ENCODE data around the gene RAC3. TPM values are rescaled to one million over a fixed set of nuclear protein-coding genes. Genes with fewer than 3 reads are reported as not detected.
A peak's percentile ranks its signal among the peaks of the same experiment; 100 is the strongest.

Gene RAC3
- total RNA-seq, 1 donor from 2014 or later: 46.0 TPM

- H3K36me3 Mint-ChIP-seq (ENCODE audit: unreplicated experiment): no peaks in the 10 kb centered on the region
- H3K27me3 Mint-ChIP-seq (ENCODE audit: unreplicated experiment): peaks cover 5% of the 10 kb centered on the region
- H3K4me1 Mint-ChIP-seq (ENCODE audit: low read depth, unreplicated experiment): no peaks in the 10 kb centered on the region
- no peak for DNase-seq
- H3K27ac Mint-ChIP-seq (ENCODE audit: unreplicated experiment): no peak overlapping the region
- no peak for TF ChIP-seq CTCF (IDR thresholded peaks at IDR 0.05; ENCODE audit: partially characterized antibody, unreplicated experiment)
- no peak overlapping the region for H3K4me3 Mint-ChIP-seq (ENCODE audit: unreplicated experiment)
- H3K9me3 Mint-ChIP-seq (ENCODE audit: unreplicated experiment): peaks cover 3% of the 10 kb centered on the region
Measured at GRCh38 chr17:82016061-82016874, 15.2 kb upstream of the RAC3 start.

GRCh38 chr17:82016875-82017459 is 14.5 kb upstream of the RAC3 start:
- H3K36me3 Mint-ChIP-seq (ENCODE audit: unreplicated experiment): no peaks in the 10 kb centered on the region
- no peak for DNase-seq
- TF ChIP-seq CTCF (IDR thresholded peaks at IDR 0.05; ENCODE audit: partially characterized antibody, unreplicated experiment): no peak
- H3K27ac Mint-ChIP-seq (ENCODE audit: unreplicated experiment): no peak overlapping the region
- peaks cover 7% of the 10 kb centered on the region for H3K27me3 Mint-ChIP-seq (ENCODE audit: unreplicated experiment)
- H3K4me3 Mint-ChIP-seq (ENCODE audit: unreplicated experiment): no peak overlapping the region
- peaks cover 3% of the 10 kb centered on the region for H3K9me3 Mint-ChIP-seq (ENCODE audit: unreplicated experiment)
- peaks cover 7% of the 10 kb centered on the region for H3K4me1 Mint-ChIP-seq (ENCODE audit: low read depth, unreplicated experiment)

GRCh38 chr17:82017612-82018151 is 13.8 kb upstream of the RAC3 start:
- no peak for TF ChIP-seq CTCF (IDR thresholded peaks at IDR 0.05; ENCODE audit: partially characterized antibody, unreplicated experiment)
- H3K4me1 Mint-ChIP-seq (ENCODE audit: low read depth, unreplicated experiment): peaks cover 7% of the 10 kb centered on the region
- no peak for DNase-seq
- peaks cover 3% of the 10 kb centered on the region for H3K9me3 Mint-ChIP-seq (ENCODE audit: unreplicated experiment)
- H3K27me3 Mint-ChIP-seq (ENCODE audit: unreplicated experiment): peaks cover 7% of the 10 kb centered on the region
- H3K27ac Mint-ChIP-seq (ENCODE audit: unreplicated experiment): no peak overlapping the region
- no peak overlapping the region for H3K4me3 Mint-ChIP-seq (ENCODE audit: unreplicated experiment)
- H3K36me3 Mint-ChIP-seq (ENCODE audit: unreplicated experiment): no peaks in the 10 kb centered on the region

- peaks cover 7% of the 10 kb centered on the region for H3K4me1 Mint-ChIP-seq (ENCODE audit: low read depth, unreplicated experiment)
- no peak for TF ChIP-seq CTCF (IDR thresholded peaks at IDR 0.05; ENCODE audit: partially characterized antibody, unreplicated experiment)
- no peak for DNase-seq
- peak overlapping the region; percentile 66 for H3K27ac Mint-ChIP-seq (ENCODE audit: unreplicated experiment)
- peaks cover 7% of the 10 kb centered on the region for H3K27me3 Mint-ChIP-seq (ENCODE audit: unreplicated experiment)
- peaks cover 3% of the 10 kb centered on the region for H3K9me3 Mint-ChIP-seq (ENCODE audit: unreplicated experiment)
- peak overlapping the region; percentile 19 for H3K4me3 Mint-ChIP-seq (ENCODE audit: unreplicated experiment)
- no peaks in the 10 kb centered on the region for H3K36me3 Mint-ChIP-seq (ENCODE audit: unreplicated experiment)
Measured at GRCh38 chr17:82018152-82018988, 13.1 kb upstream of the RAC3 start.

Data from glutamatergic neuron (in vitro differentiated cells).